Measurements from ENCODE around the gene HEMK1. TPM values are rescaled to one million over a fixed set of nuclear protein-coding genes. Genes with fewer than 3 reads are reported as not detected.

Gene HEMK1
- total RNA-seq, 1 experiment from 2014 or later = 22.2 TPM

GRCh38 chr3:50611464-50612233 is 42.3 kb downstream of the HEMK1 start, which contains the start of gene CISH:
CISH (minus strand) TSS chr3:50611774; CDS start chr3:50611650, 124 bp downstream.
- intact Hi-C loops (cut with micrococcal nuclease) = loop anchor here (1.0 to 5.0 kb wide), 2 partner anchors 42 to 259 kb away; partner anchors contain the start of genes CYB561D2, HEMK1 and NPRL2

DNA sequence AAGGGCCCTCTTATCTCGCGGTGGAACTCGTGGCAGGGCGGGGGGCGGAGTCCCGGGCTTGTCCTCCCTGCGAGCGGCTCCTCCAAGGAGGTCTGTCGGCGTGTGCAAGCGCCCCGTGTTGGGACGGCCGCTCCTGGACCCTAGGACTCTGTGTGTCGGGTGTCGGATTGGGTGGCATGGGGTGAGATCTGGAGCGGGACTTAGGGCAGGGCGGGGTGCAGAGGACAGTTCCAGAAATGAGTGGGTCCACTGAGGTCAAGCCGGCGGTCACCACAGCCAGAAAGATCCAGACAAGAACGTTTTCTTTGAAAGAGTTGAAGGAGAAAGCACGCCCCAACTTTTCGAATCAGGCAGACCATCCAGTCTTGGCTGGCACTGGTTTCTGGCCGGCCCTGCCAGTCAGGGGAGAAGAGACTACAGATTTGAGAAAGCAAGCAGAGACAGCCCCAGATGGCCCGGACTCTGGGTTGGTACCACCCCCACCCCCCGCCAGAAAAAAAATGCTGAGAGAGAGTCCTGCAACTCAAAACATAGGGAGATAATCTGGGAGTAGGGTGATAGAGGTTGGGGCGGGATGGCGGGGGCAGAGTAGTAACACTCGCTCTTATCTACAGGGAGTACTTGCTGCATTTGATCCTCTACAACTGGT is 43.0 kb downstream of the HEMK1 start:
- ChIA-PET POLR2A (ENCODE audit: unreplicated experiment) (interaction anchor here (0.5 to 0.7 kb wide), 5 partner anchors 11 to 289 kb away, joined by 3 to 10 read pairs (median 4); partner anchors contain the start of gene HEMK1), CTCF (interaction anchor here (0.5 to 1.3 kb wide), 8 partner anchors 11 to 260 kb away, joined by 3 to 5 read pairs (median 4); no protein-coding TSS in a partner anchor)
- Histone ChIP-seq H3K4me3 (ENCODE audit: low read length) (peak overlapping the region; percentile 71), H3F3A (ENCODE audit: low read length, unreplicated experiment) (peaks cover 4% of the 10 kb centered on the region), H3K4me1 (ENCODE audit: insufficient read depth, low read length) (peaks cover 24% of the 10 kb centered on the region), H3K36me3 (ENCODE audit: low read depth, low read length) (no peaks in the 10 kb centered on the region), H3K79me2 (ENCODE audit: low read length) (peaks cover 3% of the 10 kb centered on the region), H4K20me1 (ENCODE audit: low read length) (no peaks in the 10 kb centered on the region), H2AFZ (ENCODE audit: low read length) (peak overlapping the region; percentile 92), H3K4me2 (ENCODE audit: low read length) (peak overlapping the region; percentile 94), H3K9me2 (replicated peaks; ENCODE audit: low read length) (no peaks in the 10 kb centered on the region), H3K9ac (ENCODE audit: low read length) (peak overlapping the region; percentile 31), H3K27me3 (ENCODE audit: low read length) (no peaks in the 10 kb centered on the region), H3K9me3 (ENCODE audit: low read length) (no peaks in the 10 kb centered on the region), H3K27ac (ENCODE audit: low read length) (no peak overlapping the region)
- BruUV-seq (replicated peaks) = no TSS peak
- ATAC-seq (peak; percentile 11; the same call in 1 of the 2 replicates), DNase-seq (no peak)
- intact Hi-C loops (cut with micrococcal nuclease) = loop anchor here (1.0 to 5.0 kb wide), 2 partner anchors 43 to 260 kb away; partner anchors contain the start of genes CYB561D2, HEMK1 and NPRL2
- TF ChIP-seq EZH2 (IDR thresholded peaks at IDR 0.05; ENCODE audit: low read length, unreplicated experiment) = no peak
- TF ChIP-seq, protein P1, sequence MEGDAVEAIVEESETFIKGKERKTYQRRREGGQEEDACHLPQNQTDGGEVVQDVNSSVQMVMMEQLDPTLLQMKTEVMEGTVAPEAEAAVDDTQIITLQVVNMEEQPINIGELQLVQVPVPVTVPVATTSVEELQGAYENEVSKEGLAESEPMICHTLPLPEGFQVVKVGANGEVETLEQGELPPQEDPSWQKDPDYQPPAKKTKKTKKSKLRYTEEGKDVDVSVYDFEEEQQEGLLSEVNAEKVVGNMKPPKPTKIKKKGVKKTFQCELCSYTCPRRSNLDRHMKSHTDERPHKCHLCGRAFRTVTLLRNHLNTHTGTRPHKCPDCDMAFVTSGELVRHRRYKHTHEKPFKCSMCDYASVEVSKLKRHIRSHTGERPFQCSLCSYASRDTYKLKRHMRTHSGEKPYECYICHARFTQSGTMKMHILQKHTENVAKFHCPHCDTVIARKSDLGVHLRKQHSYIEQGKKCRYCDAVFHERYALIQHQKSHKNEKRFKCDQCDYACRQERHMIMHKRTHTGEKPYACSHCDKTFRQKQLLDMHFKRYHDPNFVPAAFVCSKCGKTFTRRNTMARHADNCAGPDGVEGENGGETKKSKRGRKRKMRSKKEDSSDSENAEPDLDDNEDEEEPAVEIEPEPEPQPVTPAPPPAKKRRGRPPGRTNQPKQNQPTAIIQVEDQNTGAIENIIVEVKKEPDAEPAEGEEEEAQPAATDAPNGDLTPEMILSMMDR (conservative IDR thresholded peaks at IDR 0.05; ENCODE audit: low read depth, low read length) = no peak
- TF ChIP-seq EZH2phosphoT487 (IDR thresholded peaks at IDR 0.05; ENCODE audit: borderline replicate concordance, low read length) = no peak

More at GRCh38 chr3:50611464-50612233, 42.3 kb downstream of the HEMK1 start, which contains the start of gene CISH:
- H3K4me2 ChIP-seq (ENCODE audit: low read length) = peak within 1 kb of the TSS; percentile 94
- no peaks in the 10 kb centered on the region for H3K27me3 ChIP-seq (ENCODE audit: low read length)
- H3K4me1 ChIP-seq (ENCODE audit: insufficient read depth, low read length) = peaks cover 23% of the 10 kb centered on the region
- no peaks in the 10 kb centered on the region for H3K9me2 ChIP-seq (replicated peaks; ENCODE audit: low read length)
- H2AFZ ChIP-seq (ENCODE audit: low read length) = peak within 1 kb of the TSS; percentile 92
- DNase-seq (peak; percentile 96), ATAC-seq (peak; percentile 73)
- no peaks in the 10 kb centered on the region for H3K36me3 ChIP-seq (ENCODE audit: low read depth, low read length)
- ChIA-PET CTCF (interaction anchor here (0.6 to 1.3 kb wide), 9 partner anchors 10 to 778 kb away, joined by 3 to 5 read pairs (median 4); no protein-coding TSS in a partner anchor), POLR2A (ENCODE audit: unreplicated experiment) (interaction anchor here (0.5 to 0.7 kb wide), 5 partner anchors 10 to 289 kb away, joined by 3 to 10 read pairs (median 4); partner anchors contain the start of gene HEMK1)
- H3K79me2 ChIP-seq (ENCODE audit: low read length) = no peaks in the 10 kb centered on the region
- TF ChIP-seq, protein P1 (conservative IDR thresholded peaks at IDR 0.05; ENCODE audit: low read depth, low read length) = peak; percentile 44
- TF ChIP-seq EZH2phosphoT487 (IDR thresholded peaks at IDR 0.05; ENCODE audit: borderline replicate concordance, low read length) (no peak), EZH2 (IDR thresholded peaks at IDR 0.05; ENCODE audit: low read length, unreplicated experiment) (no peak)
- no peaks in the 10 kb centered on the region for H3K9me3 ChIP-seq (ENCODE audit: low read length)
- peak within 1 kb of the TSS; percentile 71 for H3K4me3 ChIP-seq (ENCODE audit: low read length)
- H3K9ac ChIP-seq (ENCODE audit: low read length) = peak within 1 kb of the TSS; percentile 49
- no peak within 1 kb of the TSS for H3K27ac ChIP-seq (ENCODE audit: low read length)
- BruUV-seq (replicated peaks) = no TSS peak
- H3F3A ChIP-seq (ENCODE audit: low read length, unreplicated experiment) = peaks cover 3% of the 10 kb centered on the region
- H4K20me1 ChIP-seq (ENCODE audit: low read length) = no peaks in the 10 kb centered on the region
